ENCODE measurements around the gene LARP7.

LARP7 gene

GRCh38 chr4:112706840-112707207, 69.9 kb downstream of the LARP7 start:
- no peaks in the 10 kb centered on the region for H4K20me1 ChIP-seq (ENCODE audit: insufficient read depth, low read length, poor library complexity, severe bottlenecking)
- peak overlapping the region; percentile 69; the same call in 1 of the 2 replicates for H2AFZ ChIP-seq (ENCODE audit: low read length)
- no peaks in the 10 kb centered on the region for H3K36me3 ChIP-seq (ENCODE audit: insufficient read depth, low read length)
- H3F3A ChIP-seq (ENCODE audit: low read depth) = no peaks in the 10 kb centered on the region
- TF ChIP-seq CTCF (conservative IDR thresholded peaks at IDR 0.05; ENCODE audit: low read length) (no peak), EZH2phosphoT487 (IDR thresholded peaks at IDR 0.05; ENCODE audit: borderline replicate concordance) (no peak)
- no peaks in the 10 kb centered on the region for H3K79me2 ChIP-seq (ENCODE audit: insufficient read depth, low read length)
- H3K27me3 ChIP-seq (ENCODE audit: insufficient read depth, low read length, poor library complexity, severe bottlenecking) = no peaks in the 10 kb centered on the region
- no peaks in the 10 kb centered on the region for H3K9me2 ChIP-seq (replicated peaks; ENCODE audit: low read depth, low read length)
- no peaks in the 10 kb centered on the region for H3K4me1 ChIP-seq (ENCODE audit: insufficient read depth, low read length, poor library complexity, severe bottlenecking)
- no peak overlapping the region for H3K4me3 ChIP-seq (ENCODE audit: low read length, poor library complexity, severe bottlenecking)
- no peak overlapping the region for H3K4me2 ChIP-seq (ENCODE audit: low read depth, low read length, poor library complexity, severe bottlenecking)
- no peaks in the 10 kb centered on the region for H3K9me3 ChIP-seq (ENCODE audit: insufficient read depth, low read depth, low read length)
- no peak overlapping the region for H3K9ac ChIP-seq (ENCODE audit: low read depth, low read length, poor library complexity, severe bottlenecking)

Measured in Loucy (cell line).